Measurements from ENCODE around the gene SMIM35.

DNA sequence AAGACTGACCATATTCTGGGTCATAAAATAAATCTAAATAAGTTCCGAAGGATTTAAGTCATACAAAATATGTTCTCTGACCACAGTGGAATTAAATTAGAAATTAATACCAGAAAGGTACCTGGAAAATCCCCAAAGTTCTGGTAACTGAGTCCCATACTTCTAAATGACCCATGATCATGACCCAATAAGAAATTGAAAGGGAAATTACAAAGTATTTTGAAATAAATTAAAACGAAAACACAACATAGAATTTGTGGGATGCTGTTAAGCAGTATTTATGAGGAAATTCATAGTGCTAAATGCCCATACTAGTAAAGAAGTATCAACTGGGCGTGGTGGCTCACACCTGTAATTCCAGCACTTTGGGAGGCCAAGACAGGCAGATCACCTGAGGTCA is 123.9 kb downstream of the SMIM35 start:
- TF ChIP-seq, protein P1, sequence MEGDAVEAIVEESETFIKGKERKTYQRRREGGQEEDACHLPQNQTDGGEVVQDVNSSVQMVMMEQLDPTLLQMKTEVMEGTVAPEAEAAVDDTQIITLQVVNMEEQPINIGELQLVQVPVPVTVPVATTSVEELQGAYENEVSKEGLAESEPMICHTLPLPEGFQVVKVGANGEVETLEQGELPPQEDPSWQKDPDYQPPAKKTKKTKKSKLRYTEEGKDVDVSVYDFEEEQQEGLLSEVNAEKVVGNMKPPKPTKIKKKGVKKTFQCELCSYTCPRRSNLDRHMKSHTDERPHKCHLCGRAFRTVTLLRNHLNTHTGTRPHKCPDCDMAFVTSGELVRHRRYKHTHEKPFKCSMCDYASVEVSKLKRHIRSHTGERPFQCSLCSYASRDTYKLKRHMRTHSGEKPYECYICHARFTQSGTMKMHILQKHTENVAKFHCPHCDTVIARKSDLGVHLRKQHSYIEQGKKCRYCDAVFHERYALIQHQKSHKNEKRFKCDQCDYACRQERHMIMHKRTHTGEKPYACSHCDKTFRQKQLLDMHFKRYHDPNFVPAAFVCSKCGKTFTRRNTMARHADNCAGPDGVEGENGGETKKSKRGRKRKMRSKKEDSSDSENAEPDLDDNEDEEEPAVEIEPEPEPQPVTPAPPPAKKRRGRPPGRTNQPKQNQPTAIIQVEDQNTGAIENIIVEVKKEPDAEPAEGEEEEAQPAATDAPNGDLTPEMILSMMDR (IDR thresholded peaks at IDR 0.05 in 4 of 5, conservative IDR thresholded peaks at IDR 0.05 in 1 of 5) = no peak
- TF ChIP-seq POLR2A (IDR thresholded peaks at IDR 0.05) = no peak

All from gastrocnemius medialis (tissue), 4 donors.